GM12864 (cell line): Measurements from ENCODE around the gene FBP1.

Source experiments
- DNase-seq: peaks from one replicate; pipeline ENCODE4 v3.0.0-alpha.2; 2011; ENCODE audit warnings: low read depth
- H3K4me3 ChIP-seq: 2 replicates; pipeline ENCODE4 v1.5.1; 2011; ENCODE audit warnings: mild to moderate bottlenecking, low read depth, low read length, control low read depth
- CTCF ChIP-seq: IDR thresholded peaks from 2 replicates; pipeline ENCODE4 v1.5.1; 2011; ENCODE audit warnings: low read depth, mild to moderate bottlenecking, moderate library complexity, low read length, control low read depth, inconsistent platforms; ENCODE audit errors: missing control alignments

The FBP1 gene

GRCh38 chr9:94554078-94554438, 85.3 kb downstream of the FBP1 start:
- no peak overlapping the region for H3K4me3 ChIP-seq
- TF ChIP-seq CTCF, result no peak
- no peak for DNase-seq
